Memory B cell (primary cell): ENCODE data around the gene IER5L.

Experiments
- ATAC-seq: fragments of 150-1000 bp; cut with Tn5 transposase; 2 replicates; pipeline ENCODE4 v1.10.0; 2021; ENCODE audit warnings: low read depth, mild to moderate bottlenecking, moderate library complexity
- DNase-seq, 2 donors: peaks; one replicate each; pipeline ENCODE4 v3.0.0; 2022; ENCODE audit warnings: low spot score in 2 of 2
- H3K27ac Mint-ChIP-seq: one replicate; pipeline ENCODE4 v1.8.0; 2022; ENCODE audit warnings: mild to moderate bottlenecking, moderate library complexity, mixed read lengths
- H3K27me3 Mint-ChIP-seq: one replicate; pipeline ENCODE4 v1.8.0; 2022; ENCODE audit warnings: mixed read lengths
- H3K36me3 Mint-ChIP-seq: one replicate; pipeline ENCODE4 v1.8.0; 2022; ENCODE audit warnings: mild to moderate bottlenecking, mixed read lengths
- H3K4me1 Mint-ChIP-seq: one replicate; pipeline ENCODE4 v1.8.0; 2022; ENCODE audit warnings: mixed read lengths
- H3K4me3 Mint-ChIP-seq: one replicate; pipeline ENCODE4 v1.8.0; 2022; ENCODE audit warnings: mild to moderate bottlenecking, moderate library complexity, mixed read lengths
- H3K9me3 Mint-ChIP-seq: one replicate; pipeline ENCODE4 v1.8.0; 2022; ENCODE audit warnings: mixed read lengths

Gene IER5L

GRCh38 chr9:129177791-129178567 is at the start of gene IER5L:
IER5L (minus strand) TSS chr9:129178261; CDS start chr9:129178052, 209 bp downstream.
- Mint-ChIP-seq H3K27me3 (peaks cover 12% of the 10 kb centered on the region), H3K4me3 (peak within 1 kb of the TSS; percentile 90), H3K9me3 (no peaks in the 10 kb centered on the region), H3K36me3 (no peaks in the 10 kb centered on the region), H3K4me1 (peaks cover 2% of the 10 kb centered on the region), H3K27ac (no peak within 1 kb of the TSS)
- DNase-seq = peak; percentile 92 to 96
- ATAC-seq = peak; percentile 89

GRCh38 chr9:129227843-129228189 is 49.8 kb upstream of the IER5L start:
- no peaks in the 10 kb centered on the region for H3K36me3 Mint-ChIP-seq

GRCh38 chr9:129225815-129226214 is 47.8 kb upstream of the IER5L start:
- peaks cover 35% of the 10 kb centered on the region for H3K27me3 Mint-ChIP-seq
- H3K27ac Mint-ChIP-seq = no peak overlapping the region
- ATAC-seq = no peak
- H3K4me3 Mint-ChIP-seq = no peak overlapping the region
- H3K9me3 Mint-ChIP-seq = no peaks in the 10 kb centered on the region
- no peak for DNase-seq
- H3K4me1 Mint-ChIP-seq = peaks cover 18% of the 10 kb centered on the region
- H3K36me3 Mint-ChIP-seq = no peaks in the 10 kb centered on the region

More at GRCh38 chr9:129227843-129228189, 49.8 kb upstream of the IER5L start:
- H3K27me3 Mint-ChIP-seq = peaks cover 34% of the 10 kb centered on the region
- ATAC-seq (no peak), DNase-seq (no peak)
- H3K4me3 Mint-ChIP-seq = no peak overlapping the region
- peaks cover 4% of the 10 kb centered on the region for H3K9me3 Mint-ChIP-seq
- H3K27ac Mint-ChIP-seq = no peak overlapping the region
- peaks cover 14% of the 10 kb centered on the region for H3K4me1 Mint-ChIP-seq

- no peak overlapping the region for H3K4me3 Mint-ChIP-seq
- ATAC-seq (no peak), DNase-seq (no peak)
- peaks cover 37% of the 10 kb centered on the region for H3K27me3 Mint-ChIP-seq
- peaks cover 20% of the 10 kb centered on the region for H3K4me1 Mint-ChIP-seq
- H3K36me3 Mint-ChIP-seq = no peaks in the 10 kb centered on the region
- H3K27ac Mint-ChIP-seq = no peak overlapping the region
- H3K9me3 Mint-ChIP-seq = no peaks in the 10 kb centered on the region
Observed at GRCh38 chr9:129225490-129225778, 47.4 kb upstream of the IER5L start.

- Mint-ChIP-seq H3K4me3 (no peak overlapping the region), H3K9me3 (no peaks in the 10 kb centered on the region), H3K4me1 (peaks cover 16% of the 10 kb centered on the region), H3K36me3 (no peaks in the 10 kb centered on the region), H3K27me3 (peaks cover 36% of the 10 kb centered on the region), H3K27ac (no peak overlapping the region)
- no peak for DNase-seq
- no peak for ATAC-seq
Observed at GRCh38 chr9:129224618-129225489, 46.8 kb upstream of the IER5L start.

GRCh38 chr9:129223551-129224208 is 45.6 kb upstream of the IER5L start:
- Mint-ChIP-seq H3K27ac (no peak overlapping the region), H3K4me1 (peaks cover 11% of the 10 kb centered on the region), H3K9me3 (no peaks in the 10 kb centered on the region), H3K4me3 (no peak overlapping the region), H3K27me3 (peaks cover 32% of the 10 kb centered on the region), H3K36me3 (no peaks in the 10 kb centered on the region)
- no peak for ATAC-seq
- no peak for DNase-seq

GRCh38 chr9:129222819-129223218 is 44.8 kb upstream of the IER5L start:
- Mint-ChIP-seq H3K27me3 (peaks cover 38% of the 10 kb centered on the region), H3K27ac (no peak overlapping the region), H3K4me1 (peaks cover 13% of the 10 kb centered on the region)

GRCh38 chr9:129221979-129222635 is 44.0 kb upstream of the IER5L start:
- Mint-ChIP-seq H3K9me3 (no peaks in the 10 kb centered on the region), H3K36me3 (no peaks in the 10 kb centered on the region), H3K27ac (no peak overlapping the region), H3K4me3 (no peak overlapping the region), H3K27me3 (peaks cover 38% of the 10 kb centered on the region), H3K4me1 (peaks cover 13% of the 10 kb centered on the region)
- no peak for ATAC-seq
- no peak for DNase-seq

More at GRCh38 chr9:129222819-129223218, 44.8 kb upstream of the IER5L start:
- ATAC-seq = no peak
- Mint-ChIP-seq H3K36me3 (no peaks in the 10 kb centered on the region), H3K9me3 (no peaks in the 10 kb centered on the region), H3K4me3 (no peak overlapping the region)
- no peak for DNase-seq

- Mint-ChIP-seq H3K27ac (no peak overlapping the region), H3K36me3 (no peaks in the 10 kb centered on the region), H3K4me3 (no peak overlapping the region), H3K9me3 (no peaks in the 10 kb centered on the region), H3K27me3 (peaks cover 36% of the 10 kb centered on the region), H3K4me1 (peaks cover 13% of the 10 kb centered on the region)
- ATAC-seq = peak; percentile 78
- no peak for DNase-seq
Observed at GRCh38 chr9:129221233-129221632, 43.2 kb upstream of the IER5L start.

- peaks cover 34% of the 10 kb centered on the region for H3K27me3 Mint-ChIP-seq
- DNase-seq (no peak), ATAC-seq (no peak)
- no peaks in the 10 kb centered on the region for H3K36me3 Mint-ChIP-seq
- H3K4me3 Mint-ChIP-seq = no peak overlapping the region
- H3K27ac Mint-ChIP-seq = no peak overlapping the region
- H3K9me3 Mint-ChIP-seq = no peaks in the 10 kb centered on the region
- peaks cover 11% of the 10 kb centered on the region for H3K4me1 Mint-ChIP-seq
Observed at GRCh38 chr9:129220771-129221170, 42.7 kb upstream of the IER5L start.

- DNase-seq (no peak), ATAC-seq (no peak)
- H3K27me3 Mint-ChIP-seq = peaks cover 26% of the 10 kb centered on the region
- no peaks in the 10 kb centered on the region for H3K9me3 Mint-ChIP-seq
- H3K4me1 Mint-ChIP-seq = peaks cover 11% of the 10 kb centered on the region
- no peak overlapping the region for H3K27ac Mint-ChIP-seq
- no peaks in the 10 kb centered on the region for H3K36me3 Mint-ChIP-seq
- no peak overlapping the region for H3K4me3 Mint-ChIP-seq
Observed at GRCh38 chr9:129218918-129219317, 40.9 kb upstream of the IER5L start.

GRCh38 chr9:129218272-129218625 is 40.2 kb upstream of the IER5L start:
- DNase-seq (no peak), ATAC-seq (no peak)
- H3K27me3 Mint-ChIP-seq = peaks cover 25% of the 10 kb centered on the region
- no peaks in the 10 kb centered on the region for H3K36me3 Mint-ChIP-seq
- no peak overlapping the region for H3K27ac Mint-ChIP-seq
- H3K4me3 Mint-ChIP-seq = no peak overlapping the region
- H3K4me1 Mint-ChIP-seq = peaks cover 11% of the 10 kb centered on the region
- H3K9me3 Mint-ChIP-seq = no peaks in the 10 kb centered on the region

- Mint-ChIP-seq H3K9me3 (no peaks in the 10 kb centered on the region), H3K36me3 (no peaks in the 10 kb centered on the region), H3K4me1 (peaks cover 6% of the 10 kb centered on the region), H3K27ac (no peak overlapping the region), H3K4me3 (no peak overlapping the region), H3K27me3 (peaks cover 9% of the 10 kb centered on the region)
- ATAC-seq (no peak), DNase-seq (no peak)
Observed at GRCh38 chr9:129213551-129213950, 35.5 kb upstream of the IER5L start.

- Mint-ChIP-seq H3K9me3 (no peaks in the 10 kb centered on the region), H3K4me3 (no peak overlapping the region), H3K4me1 (peaks cover 5% of the 10 kb centered on the region), H3K36me3 (no peaks in the 10 kb centered on the region), H3K27ac (no peak overlapping the region), H3K27me3 (peaks cover 4% of the 10 kb centered on the region)
- ATAC-seq (no peak), DNase-seq (no peak)
Observed at GRCh38 chr9:129211686-129212085, 33.6 kb upstream of the IER5L start.
